IPS DF 6.9 (cell line): Measurements from ENCODE around the gene MPIG6B.

ENCODE experiments used
- DNase-seq: peaks from one replicate; pipeline ENCODE4 v3.0.0-alpha.2; 2013; ENCODE audit warnings: low read depth, low spot score
- H3K27ac ChIP-seq: one replicate; pipeline ENCODE4 v1.5.1; 2013; ENCODE audit warnings: low read length, control low read depth
- H3K27me3 ChIP-seq: 2 replicates; pipeline ENCODE4 v1.6.1; 2013; ENCODE audit warnings: mild to moderate bottlenecking, low read length; ENCODE audit not compliant: control insufficient read depth, insufficient read depth
- H3K36me3 ChIP-seq: 2 replicates; pipeline ENCODE4 v1.6.1; 2013; ENCODE audit warnings: low read length; ENCODE audit not compliant: control insufficient read depth, insufficient read depth
- H3K4me1 ChIP-seq: 2 replicates; pipeline ENCODE4 v1.6.1; 2013; ENCODE audit warnings: low read length; ENCODE audit not compliant: control insufficient read depth, insufficient read depth
- H3K4me3 ChIP-seq: 2 replicates; pipeline ENCODE4 v1.5.1; 2013; ENCODE audit warnings: mild to moderate bottlenecking, low read length
- H3K9me3 ChIP-seq: 2 replicates; pipeline ENCODE4 v1.6.1; 2013; ENCODE audit warnings: low read length, inconsistent platforms; ENCODE audit not compliant: control insufficient read depth, insufficient read depth
- WGBS: extraction: QIAGEN DNeasy Blood & Tissue Kit; methylation state at CpG from one replicate; pipeline ENCODE4 v1.1.7; 2013; ENCODE audit warnings: mixed read lengths, missing lambda C conversion rate; ENCODE audit not compliant: insufficient read length, insufficient coverage; 5-methylcytosine and 5-hydroxymethylcytosine counted together

The MPIG6B gene

DNA sequence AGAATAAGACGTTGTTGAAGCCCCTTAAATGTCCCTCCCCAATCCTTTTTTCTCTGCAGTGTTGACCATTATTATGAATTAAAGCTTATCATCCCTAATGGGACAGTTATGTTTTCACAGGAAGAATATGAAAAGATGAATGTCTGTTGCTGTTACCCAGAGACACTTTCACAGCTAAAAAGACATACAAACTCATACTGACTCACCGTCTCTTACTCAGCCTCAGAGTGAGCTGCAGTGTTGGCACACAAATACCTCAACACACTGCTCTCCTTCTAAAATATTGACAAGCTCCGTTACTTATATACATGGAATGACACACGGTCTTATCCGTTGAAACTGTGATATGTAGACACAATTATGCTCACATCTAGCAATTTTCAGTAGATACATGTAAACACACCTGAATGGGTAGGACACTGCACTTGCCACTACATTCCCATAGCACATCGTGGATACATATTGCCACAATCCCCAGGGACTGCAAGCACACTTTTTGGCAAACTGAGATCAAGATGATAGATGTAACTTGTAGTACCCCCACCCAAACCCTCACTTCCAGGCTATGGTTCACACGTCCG is 29.7 kb downstream of the MPIG6B start:
- no peak for DNase-seq
- H3K9me3 ChIP-seq = no peaks in the 10 kb centered on the region
- H3K4me1 ChIP-seq = no peaks in the 10 kb centered on the region
- H3K27ac ChIP-seq = no peak overlapping the region
- no peak overlapping the region for H3K4me3 ChIP-seq
- WGBS = no CpG with 5 or more reads among the region's 8 CpGs
- peaks cover 3% of the 10 kb centered on the region; the same call in 1 of the 2 replicates for H3K36me3 ChIP-seq
- H3K27me3 ChIP-seq = no peaks in the 10 kb centered on the region

DNA sequence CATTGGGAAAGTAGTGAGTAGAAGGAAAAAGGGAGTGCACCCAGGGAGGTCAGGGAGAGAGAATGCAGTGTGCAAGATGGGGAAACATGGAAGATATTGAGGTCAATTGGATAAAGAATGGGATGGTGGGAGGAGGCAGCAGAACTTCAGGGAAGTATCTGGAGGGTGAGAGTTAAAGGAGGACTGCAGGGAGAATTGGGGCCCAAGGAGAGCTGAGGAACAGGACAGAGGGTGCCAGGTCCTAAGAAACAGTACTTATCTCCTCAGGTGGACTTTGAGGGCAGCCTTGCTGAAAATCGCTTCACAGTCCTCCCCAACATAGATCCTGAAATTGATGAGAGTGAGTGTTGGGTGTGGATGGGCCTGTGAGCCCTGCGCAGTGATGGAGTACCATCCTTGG is 35.1 kb downstream of the MPIG6B start:
- H3K4me3 ChIP-seq = no peak overlapping the region
- WGBS = no CpG with 5 or more reads among the region's 2 CpGs
- no peaks in the 10 kb centered on the region for H3K9me3 ChIP-seq
- H3K36me3 ChIP-seq = no peaks in the 10 kb centered on the region; the same call in 1 of the 2 replicates
- no peak for DNase-seq
- H3K4me1 ChIP-seq = peaks cover under 1% of the 10 kb centered on the region; the same call in 1 of the 2 replicates
- H3K27me3 ChIP-seq = no peaks in the 10 kb centered on the region
- no peak overlapping the region for H3K27ac ChIP-seq

DNA sequence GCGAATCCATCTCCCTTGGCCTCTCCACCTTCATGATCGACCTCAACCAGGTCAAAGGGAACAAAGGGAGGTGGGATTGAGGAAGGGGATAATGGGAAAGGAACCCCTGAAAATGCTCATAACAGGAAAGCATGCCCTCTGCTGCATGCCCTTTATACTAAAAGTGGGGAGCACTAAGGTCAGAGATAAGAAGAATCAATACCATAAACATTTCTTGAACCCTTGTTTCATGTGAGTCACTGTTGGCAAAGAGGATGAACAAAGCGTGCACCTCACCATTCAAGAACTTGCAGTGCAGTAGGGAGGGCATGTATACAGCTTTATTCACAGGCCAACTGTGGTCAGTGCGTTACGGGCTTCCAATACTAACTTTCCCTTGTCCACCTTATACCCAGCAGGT is 37.6 kb downstream of the MPIG6B start:
- H3K4me1 ChIP-seq = peaks cover 3% of the 10 kb centered on the region; the same call in 1 of the 2 replicates
- H3K36me3 ChIP-seq = no peaks in the 10 kb centered on the region; the same call in 1 of the 2 replicates
- H3K9me3 ChIP-seq = no peaks in the 10 kb centered on the region
- WGBS = no CpG with 5 or more reads among the region's 5 CpGs
- DNase-seq = no peak
- H3K27me3 ChIP-seq = no peaks in the 10 kb centered on the region
- no peak overlapping the region for H3K27ac ChIP-seq
- H3K4me3 ChIP-seq = no peak overlapping the region

DNA sequence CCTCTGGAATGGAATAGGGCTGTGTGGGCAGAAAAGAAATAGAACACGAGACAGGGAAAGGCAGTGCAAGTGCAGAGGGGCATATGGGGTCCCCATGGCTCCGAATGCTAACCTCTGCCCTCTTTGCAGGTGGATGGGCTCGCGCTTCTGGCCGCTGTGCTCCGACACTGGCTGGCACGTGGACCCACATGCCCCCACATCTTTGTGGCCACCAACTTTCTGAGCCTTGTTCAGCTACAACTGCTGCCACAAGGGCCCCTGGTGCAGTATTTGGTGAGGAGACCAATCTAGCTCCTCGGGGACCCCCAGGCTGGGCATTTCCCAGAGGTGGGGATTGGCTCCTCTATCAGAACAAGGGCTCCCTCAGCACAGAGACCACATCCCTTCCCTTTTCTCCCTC is 38.2 kb downstream of the MPIG6B start:
- no peak for DNase-seq
- Histone ChIP-seq H3K36me3 (no peaks in the 10 kb centered on the region; the same call in 1 of the 2 replicates), H3K9me3 (no peaks in the 10 kb centered on the region), H3K27ac (no peak overlapping the region), H3K4me3 (no peak overlapping the region), H3K27me3 (no peaks in the 10 kb centered on the region), H3K4me1 (peaks cover 3% of the 10 kb centered on the region; the same call in 1 of the 2 replicates)
- no CpG with 5 or more reads among the region's 8 CpGs for WGBS

DNA sequence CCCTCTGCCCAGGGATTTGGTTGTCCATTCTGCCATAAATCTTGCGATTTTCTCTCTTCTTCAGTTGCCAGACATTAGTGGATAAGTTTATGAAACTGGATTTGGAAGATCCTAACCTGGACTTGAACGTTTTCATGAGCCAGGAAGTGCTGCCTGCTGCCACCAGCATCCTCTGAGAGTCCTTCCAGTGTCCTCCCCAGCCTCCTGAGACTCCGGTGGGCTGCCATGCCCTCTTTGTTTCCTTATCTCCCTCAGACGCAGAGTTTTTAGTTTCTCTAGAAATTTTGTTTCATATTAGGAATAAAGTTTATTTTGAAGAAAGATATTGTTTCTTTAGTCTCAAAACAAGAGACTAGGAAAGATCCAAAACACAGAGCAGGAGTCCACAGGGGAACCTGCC is 39.2 kb downstream of the MPIG6B start, which contains the start of gene SAPCD1:
Gene SAPCD1, plus strand, starts transcription at position 301 of the 400 bp plus-strand sequence. CDS start 399 bp downstream, outside the sequence.
- no peaks in the 10 kb centered on the region for H3K9me3 ChIP-seq
- no peaks in the 10 kb centered on the region; the same call in 1 of the 2 replicates for H3K36me3 ChIP-seq
- H3K27ac ChIP-seq = no peak within 1 kb of the TSS
- no peak within 1 kb of the TSS for H3K4me3 ChIP-seq
- DNase-seq = no peak
- peaks cover 3% of the 10 kb centered on the region; the same call in 1 of the 2 replicates for H3K4me1 ChIP-seq
- no CpG with 5 or more reads among the region's 4 CpGs for WGBS
- H3K27me3 ChIP-seq = no peaks in the 10 kb centered on the region

DNA sequence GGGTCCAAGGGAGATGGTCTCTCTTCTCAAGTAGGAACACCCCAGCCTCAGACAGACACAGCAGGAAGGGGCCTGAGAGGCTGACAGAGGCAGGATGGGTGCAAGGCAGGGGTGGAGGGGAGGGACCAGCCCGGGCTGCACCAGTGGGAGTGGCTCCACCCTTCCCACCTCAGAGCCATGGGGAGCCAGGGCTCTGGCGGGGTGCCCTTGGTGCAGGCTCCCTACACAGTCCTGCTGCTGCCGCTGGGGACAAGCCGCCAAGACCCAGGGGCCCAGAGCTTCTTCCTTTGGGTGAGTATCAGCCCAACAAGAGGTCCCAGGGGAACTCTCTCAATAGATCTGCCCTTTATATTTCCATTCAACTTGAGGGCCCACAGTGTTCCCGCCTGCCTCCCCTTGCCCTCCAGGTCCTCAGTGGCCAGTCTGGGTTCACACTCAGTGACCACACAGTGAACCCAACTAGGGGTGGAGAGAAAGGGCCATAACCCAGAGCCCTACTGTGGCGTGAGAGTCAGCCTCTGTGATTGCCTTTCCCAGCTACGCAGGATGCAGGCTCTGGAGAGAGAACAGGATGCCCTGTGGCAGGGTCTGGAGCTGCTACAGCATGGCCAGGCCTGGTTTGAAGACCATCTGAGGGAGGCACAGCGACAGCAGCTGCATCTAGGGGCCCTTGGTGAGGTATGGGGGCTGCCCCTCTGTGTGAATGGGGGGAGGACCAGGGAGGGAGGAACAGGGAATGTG is 39.9 kb downstream of the MPIG6B start:
- Histone ChIP-seq H3K36me3 (no peaks in the 10 kb centered on the region; the same call in 1 of the 2 replicates), H3K27ac (no peak overlapping the region)

DNA sequence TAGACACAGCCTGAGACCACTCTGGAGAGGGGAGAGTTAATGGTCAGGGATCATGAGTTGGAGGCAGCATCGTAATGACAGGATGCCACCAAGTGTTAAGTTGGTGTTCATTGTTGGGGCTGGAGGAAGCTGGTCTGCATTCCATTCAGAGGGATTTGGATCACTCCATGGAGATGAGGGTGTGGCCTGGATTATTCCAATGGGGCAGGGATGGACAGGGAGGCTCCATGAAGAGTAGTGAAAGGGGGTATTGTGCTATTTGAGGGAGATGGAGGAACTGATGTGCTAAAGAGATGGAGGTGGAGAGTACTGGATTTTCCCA is 40.4 kb downstream of the MPIG6B start:
- DNase-seq = no peak
- Histone ChIP-seq H3K27me3 (no peaks in the 10 kb centered on the region), H3K27ac (no peak overlapping the region), H3K36me3 (no peaks in the 10 kb centered on the region; the same call in 1 of the 2 replicates), H3K9me3 (no peaks in the 10 kb centered on the region), H3K4me3 (no peak overlapping the region), H3K4me1 (peaks cover 3% of the 10 kb centered on the region; the same call in 1 of the 2 replicates)
- no CpG with 5 or more reads among the region's 1 CpG for WGBS

More for the DNA sequence above, 39.9 kb downstream of the MPIG6B start:
- WGBS = no CpG with 5 or more reads among the region's 8 CpGs
- Histone ChIP-seq H3K4me1 (peaks cover 3% of the 10 kb centered on the region; the same call in 1 of the 2 replicates), H3K4me3 (no peak overlapping the region), H3K9me3 (no peaks in the 10 kb centered on the region), H3K27me3 (no peaks in the 10 kb centered on the region)
- DNase-seq = no peak

DNA sequence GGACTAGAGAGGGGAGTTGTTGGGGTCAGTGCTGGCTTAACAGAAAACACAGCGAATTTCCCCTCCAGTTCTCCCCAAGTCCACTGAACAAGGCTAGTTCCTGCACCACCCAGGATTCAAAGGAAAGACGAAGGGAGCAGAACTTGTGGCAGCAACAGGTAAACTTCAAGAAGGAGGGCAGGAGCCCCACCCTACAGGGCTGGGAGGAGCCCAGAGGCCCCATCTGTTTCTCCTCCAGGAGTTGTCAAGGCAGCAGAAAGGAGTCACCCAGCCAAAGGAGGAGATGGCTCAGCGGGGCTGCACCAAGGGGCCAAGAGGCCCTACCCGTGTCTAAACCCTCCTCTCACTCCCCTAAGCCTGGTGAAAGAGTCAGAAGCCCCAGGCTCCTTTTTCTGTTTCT is 41.0 kb downstream of the MPIG6B start:
- Histone ChIP-seq H3K9me3 (no peaks in the 10 kb centered on the region), H3K4me3 (no peak overlapping the region), H3K4me1 (peaks cover 3% of the 10 kb centered on the region; the same call in 1 of the 2 replicates), H3K27ac (no peak overlapping the region), H3K27me3 (no peaks in the 10 kb centered on the region), H3K36me3 (no peaks in the 10 kb centered on the region)
- no CpG with 5 or more reads among the region's 4 CpGs for WGBS
- no peak for DNase-seq

DNA sequence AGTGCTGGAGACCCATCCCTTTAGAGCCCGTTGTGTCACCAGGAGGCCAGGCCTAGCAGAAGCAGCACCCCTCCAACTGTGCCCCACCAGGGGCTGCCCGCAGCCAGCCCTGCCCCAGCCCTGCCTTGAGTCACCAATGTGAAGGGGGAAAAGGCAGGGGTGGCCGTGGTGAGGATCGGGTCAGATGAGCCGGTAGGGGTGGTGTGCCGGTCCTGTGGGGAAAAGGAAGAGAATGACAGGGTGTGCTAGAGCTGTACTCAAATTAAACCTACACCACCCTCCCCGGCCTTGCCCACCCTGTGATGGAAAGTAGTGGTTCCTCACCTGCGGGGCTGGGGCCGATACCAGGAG is 42.4 kb downstream of the MPIG6B start:
- no peak overlapping the region for H3K27ac ChIP-seq
- no peaks in the 10 kb centered on the region for H3K36me3 ChIP-seq
- H3K4me1 ChIP-seq = peaks cover 3% of the 10 kb centered on the region; the same call in 1 of the 2 replicates
- WGBS = no CpG with 5 or more reads among the region's 9 CpGs
- no peak overlapping the region for H3K4me3 ChIP-seq
- no peaks in the 10 kb centered on the region for H3K9me3 ChIP-seq
- no peak for DNase-seq
- no peaks in the 10 kb centered on the region for H3K27me3 ChIP-seq

DNA sequence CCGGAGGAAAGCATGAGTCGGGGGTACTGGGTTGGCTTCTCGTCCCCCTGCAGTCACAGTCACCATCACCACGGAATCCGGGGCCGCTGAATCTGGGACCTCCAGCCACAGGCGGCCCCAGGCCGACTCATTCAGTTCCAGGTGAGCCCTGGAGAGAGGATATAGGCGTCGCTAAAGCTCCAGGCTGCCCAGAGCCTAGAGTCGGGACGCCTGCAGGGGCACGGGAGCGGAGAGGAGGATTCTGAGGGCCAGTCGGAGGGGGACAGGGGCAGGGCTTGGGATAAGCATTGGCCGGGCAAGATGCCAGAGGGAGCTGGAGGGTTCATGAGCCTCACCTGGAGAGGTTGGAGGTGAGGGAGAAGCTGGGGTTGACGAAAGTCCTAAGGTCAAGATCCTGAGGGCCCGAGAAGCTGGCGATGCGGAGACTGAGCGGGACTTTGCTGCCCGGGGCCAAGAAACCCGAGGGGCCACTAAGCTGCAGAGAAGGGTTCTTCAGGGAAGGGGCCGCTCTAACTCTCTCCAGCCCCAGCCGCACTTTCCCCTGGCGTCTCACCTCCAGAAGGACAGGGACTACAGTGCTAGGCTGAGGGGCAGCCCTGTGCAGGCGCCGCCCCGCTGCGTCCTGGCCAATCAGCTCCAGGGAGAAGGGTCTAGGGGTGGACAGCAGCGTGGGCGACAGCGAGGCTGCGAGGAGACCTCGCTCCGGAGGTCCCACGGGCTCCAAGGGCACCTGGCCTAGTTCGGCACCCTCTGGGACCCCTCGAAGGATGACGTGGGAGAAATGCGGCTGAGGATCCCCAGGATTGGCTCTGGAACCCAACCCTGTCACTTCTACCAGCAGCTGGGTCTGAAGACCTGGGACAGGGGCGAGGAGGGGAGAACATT is 43.0 kb downstream of the MPIG6B start:
- Histone ChIP-seq H3K27me3 (no peaks in the 10 kb centered on the region), H3K4me3 (peak overlapping the region; percentile 5; the same call in 1 of the 2 replicates), H3K9me3 (no peaks in the 10 kb centered on the region), H3K27ac (no peak overlapping the region), H3K4me1 (peaks cover 3% of the 10 kb centered on the region; the same call in 1 of the 2 replicates), H3K36me3 (no peaks in the 10 kb centered on the region)
- no peak for DNase-seq
- WGBS = no CpG with 5 or more reads among the region's 42 CpGs
